COR-L47 (cell line): ENCODE data around the gene ARL3.
"Not testable (repeated sequence)": the region's sequence is repeated elsewhere in the genome, so short reads cannot be mapped to it uniquely, and the experiment has no call there.

Experiments used
- DNase-seq: peaks from one replicate; lab custom pipeline; 2025; lab: John Stamatoyannopoulos, UW

Gene ARL3

DNA sequence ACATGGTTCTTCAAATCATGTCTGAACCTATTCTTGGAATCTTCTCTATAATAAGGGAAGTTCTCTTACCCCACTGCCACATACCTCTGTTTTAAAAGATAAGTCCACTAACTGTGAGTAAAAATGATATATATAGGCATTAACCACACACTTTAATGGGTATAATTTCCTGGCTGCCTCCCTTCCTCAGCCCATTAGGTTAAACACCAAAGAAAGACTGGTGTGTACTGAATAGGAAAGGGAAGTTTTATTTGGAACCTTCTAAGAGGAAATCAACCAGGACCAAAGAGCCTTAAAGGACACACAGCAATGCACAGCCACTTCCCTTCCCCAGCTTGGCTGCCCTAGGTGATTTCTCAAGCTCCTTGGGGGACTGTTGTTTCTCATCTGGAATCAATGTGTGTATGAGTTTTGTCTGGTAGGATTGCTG, 24.5 kb upstream of the ARL3 start:
- DNase-seq: no peak

DNA sequence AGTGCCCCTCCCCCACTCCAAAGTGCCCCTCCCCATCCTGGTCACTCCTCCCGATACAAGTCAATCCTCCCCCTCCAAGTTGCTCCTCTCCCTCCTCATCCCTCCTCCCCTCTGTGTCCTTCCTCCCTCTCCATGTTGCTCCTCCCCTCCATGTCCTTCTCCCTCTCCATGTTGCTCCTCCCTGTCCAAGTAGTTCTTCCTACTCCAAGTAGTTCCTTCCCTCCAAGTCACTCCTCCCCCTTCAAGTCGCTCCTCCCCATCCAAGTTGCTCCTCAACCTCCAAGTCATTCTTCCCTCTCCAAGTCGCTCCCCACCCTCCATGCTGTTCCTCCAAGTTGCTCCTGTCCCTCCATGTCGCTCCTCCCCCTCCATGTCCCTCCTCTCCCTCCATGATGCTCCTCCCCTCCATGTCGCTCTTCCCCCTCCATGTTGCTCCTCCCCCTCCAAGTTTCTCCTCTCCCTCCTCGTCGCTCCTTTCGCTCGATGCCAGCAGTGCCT, 20.9 kb upstream of the ARL3 start:
- DNase-seq: no peak

DNA sequence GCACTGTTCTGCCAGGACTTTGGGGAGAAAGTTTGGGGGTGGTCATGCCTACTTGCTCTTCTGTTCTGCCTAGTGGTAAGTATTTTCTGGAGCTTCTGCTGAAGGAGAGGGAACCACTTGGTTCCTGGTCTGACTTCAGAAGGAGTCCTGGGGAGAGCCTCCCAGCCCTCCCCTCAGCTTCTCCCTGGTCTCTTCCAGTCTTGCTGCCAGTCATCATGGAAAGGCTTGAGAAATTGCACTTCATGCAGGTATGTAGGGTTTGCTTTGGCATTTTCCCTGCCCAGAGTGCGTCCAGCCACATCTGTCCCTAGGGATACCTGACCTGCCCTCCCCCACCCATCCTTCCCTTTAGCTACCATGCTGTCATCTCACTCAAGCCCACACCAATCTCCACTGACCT, 18.5 kb upstream of the ARL3 start:
- DNase-seq: no peak

DNA sequence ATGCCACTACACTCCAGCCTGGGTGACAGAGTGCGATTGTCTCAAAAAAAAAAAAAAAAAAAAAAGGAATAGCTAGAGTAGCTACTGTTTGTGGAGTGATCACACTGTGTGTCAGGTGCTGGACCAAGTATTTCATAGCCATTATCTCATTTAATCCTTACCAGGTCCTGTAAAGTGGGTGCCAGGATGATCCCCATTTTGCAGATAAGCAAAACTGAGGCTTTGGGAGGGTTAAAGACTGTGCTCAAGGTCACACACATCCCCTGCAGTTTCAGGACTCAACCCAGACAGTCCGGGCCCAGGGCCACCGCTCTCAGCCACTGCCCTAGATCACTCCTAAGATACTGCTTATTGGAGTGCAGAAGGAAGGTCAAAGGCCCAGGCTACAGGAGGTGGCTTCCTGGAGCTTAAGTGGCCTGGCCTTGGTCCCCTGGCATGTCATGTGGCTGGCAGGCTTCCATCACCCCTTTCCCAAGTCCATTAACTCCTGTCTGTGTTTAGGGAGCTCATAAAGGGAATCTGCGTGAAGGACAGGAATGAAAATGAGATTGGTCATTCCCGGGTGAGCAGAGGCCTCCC, 17.1 kb upstream of the ARL3 start:
- DNase-seq: no peak

GRCh38 chr10:102729029-102730026, 15.1 kb upstream of the ARL3 start:
- peak; percentile 33 for DNase-seq

- no peak for DNase-seq
Measured at GRCh38 chr10:102727037-102727818, 13.0 kb upstream of the ARL3 start.

- no peak for DNase-seq
Measured at GRCh38 chr10:102726274-102726673, 12.1 kb upstream of the ARL3 start.

DNA sequence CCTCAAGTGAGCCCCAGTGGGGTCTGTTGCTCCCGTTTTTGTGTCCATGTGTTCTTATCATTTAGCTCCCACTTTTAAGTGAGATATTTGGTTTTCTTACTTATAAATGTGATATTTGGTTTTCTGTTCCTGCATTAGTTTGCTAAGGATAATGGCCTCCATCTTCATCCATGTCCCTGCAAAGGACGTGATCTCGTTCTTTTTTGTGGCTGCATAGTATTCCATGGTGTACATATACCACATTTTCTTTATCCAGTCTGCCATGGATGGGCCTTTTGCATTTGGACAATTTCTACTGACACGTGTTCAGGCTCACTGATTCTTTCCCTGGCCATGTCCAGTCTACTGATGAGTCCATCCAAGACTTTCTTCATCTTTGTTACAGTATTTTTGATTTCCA, 9.8 kb upstream of the ARL3 start:
- DNase-seq: no peak

- no peak for DNase-seq
Measured at GRCh38 chr10:102721954-102722353, 7.8 kb upstream of the ARL3 start.

- DNase-seq: no peak
Measured at GRCh38 chr10:102720775-102721301, 6.6 kb upstream of the ARL3 start.

GRCh38 chr10:102720337-102720736, 6.1 kb upstream of the ARL3 start:
- no peak for DNase-seq

GRCh38 chr10:102718220-102718619, 4.0 kb upstream of the ARL3 start:
- no peak for DNase-seq

- not testable (repeated sequence) for DNase-seq
Measured at GRCh38 chr10:102716900-102717565, 2.8 kb upstream of the ARL3 start.

DNA sequence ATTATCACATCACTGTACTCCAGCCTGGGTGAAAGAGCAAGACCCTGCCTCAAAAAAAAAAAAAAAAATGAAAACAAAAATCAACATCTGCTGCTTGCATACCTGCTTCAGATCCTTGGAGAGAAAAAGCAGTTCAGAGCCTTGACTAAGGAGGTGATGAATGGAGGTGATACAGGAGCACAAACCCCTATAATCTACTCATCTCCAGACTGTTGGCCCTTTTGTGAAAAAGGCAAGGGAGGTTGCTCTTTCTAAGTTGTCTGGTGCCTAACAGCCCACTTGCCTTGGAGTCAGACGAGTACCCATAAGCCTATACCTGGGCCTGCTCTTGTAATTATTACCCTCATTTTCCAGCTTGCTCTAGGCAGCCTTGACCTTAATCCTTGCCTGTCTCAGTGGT, 1.7 kb upstream of the ARL3 start:
- no peak for DNase-seq

DNA sequence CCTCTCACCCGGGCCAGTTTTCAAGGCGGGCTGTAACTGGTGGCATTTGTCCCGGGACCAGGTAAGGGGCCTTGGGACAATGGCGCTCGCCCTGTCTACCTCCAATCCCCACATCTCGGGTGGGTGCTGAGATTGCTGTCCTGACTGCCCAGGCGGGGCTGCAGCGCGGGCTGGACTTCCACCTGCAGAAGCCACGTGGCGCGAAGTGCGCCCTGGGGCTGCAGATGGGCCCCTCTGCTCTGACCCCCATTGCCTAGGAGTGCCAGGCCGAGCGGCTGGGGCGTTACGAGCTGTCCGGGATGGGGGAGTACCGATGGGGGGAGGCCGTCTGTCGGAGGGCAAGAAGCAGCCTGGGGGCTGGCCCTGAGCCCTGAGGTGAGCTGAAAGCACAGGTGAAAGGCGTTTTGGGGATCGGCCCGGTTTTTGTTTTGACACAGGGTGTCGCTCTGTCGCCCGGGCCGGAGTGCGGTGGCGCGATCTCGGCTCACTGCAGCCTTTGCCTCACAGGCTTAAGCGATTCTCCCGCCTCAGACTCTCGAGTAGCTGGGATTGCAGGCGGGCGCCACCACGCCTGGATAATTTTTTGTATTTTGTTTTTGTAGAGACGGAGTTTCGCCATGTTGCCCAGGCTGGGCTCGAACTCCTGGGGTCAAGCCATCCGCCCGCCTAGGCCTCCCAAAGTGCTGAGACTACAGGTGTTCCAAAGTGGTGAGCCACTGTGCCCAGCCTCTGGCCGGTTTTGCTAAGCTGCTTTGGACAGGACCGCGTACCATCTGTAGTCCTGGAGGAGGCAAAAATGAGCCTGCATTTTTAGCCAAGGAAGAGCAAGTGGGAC, 641 bp upstream of the ARL3 start, which contains the start of gene SFXN2:
Gene SFXN2, plus strand, starts transcription at position 16 of the 835 bp plus-strand sequence. CDS start 12,001 bp downstream, outside the sequence.
- DNase-seq: no peak

DNA sequence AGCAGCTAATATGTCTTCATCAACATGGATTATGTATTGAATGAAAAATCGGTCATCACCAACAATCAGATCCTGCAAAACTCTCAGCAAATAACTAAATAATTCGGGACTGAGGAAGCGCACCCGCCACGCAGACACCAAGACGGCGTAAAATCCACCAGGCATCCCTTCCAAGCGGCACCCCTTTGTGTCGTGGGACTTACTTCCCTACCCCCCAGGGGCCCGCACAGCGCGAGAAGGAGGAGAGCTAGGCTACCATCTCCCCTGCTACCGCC, 721 bp downstream of the ARL3 start:
- no peak for DNase-seq

- DNase-seq: no peak
Measured at GRCh38 chr10:102712843-102713538, 1.2 kb downstream of the ARL3 start.

DNA sequence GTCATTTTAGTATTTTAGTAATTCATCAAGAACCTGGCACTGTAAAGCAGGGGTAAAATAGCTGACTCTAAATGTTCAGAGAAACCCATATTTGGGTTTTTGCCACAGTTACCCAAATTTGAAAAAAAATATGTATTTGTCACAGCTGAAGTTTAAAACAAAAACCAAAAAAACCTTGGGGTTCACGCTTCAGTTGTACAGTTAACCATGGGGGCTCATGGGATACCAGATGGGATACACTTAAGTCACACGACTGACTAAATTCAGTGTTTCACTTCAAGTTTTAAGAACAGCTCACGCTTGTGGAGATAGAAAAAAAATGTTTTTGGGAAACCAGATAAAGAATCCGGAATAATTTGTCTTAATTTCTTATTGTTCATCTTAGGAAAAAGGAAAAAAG, 2.1 kb downstream of the ARL3 start:
- DNase-seq: no peak

GRCh38 chr10:102710609-102711008, 3.6 kb downstream of the ARL3 start:
- DNase-seq: no peak

GRCh38 chr10:102705531-102705930, 8.7 kb downstream of the ARL3 start:
- DNase-seq: no peak
